Tibial nerve (tissue), 4 donors: Measurements from ENCODE around the gene CISD3. TPM values are rescaled to one million over a fixed set of nuclear protein-coding genes. Genes with fewer than 3 reads are reported as not detected.
"Not testable (repeated sequence)": the region's sequence is repeated elsewhere in the genome, so short reads cannot be mapped to it uniquely, and the experiment has no call there.

Experiments used
- DNase-seq, 2 donors: peaks; one replicate each; pipeline ENCODE4 v3.0.0-alpha.2; 2019; ENCODE audit warnings: low spot score in 2 of 2
- H3K27ac ChIP-seq, 4 donors: fragments of 200-600 bp; sonication (generic) in 3 of 4; one replicate each; pipeline ENCODE4 v1.5.1; 2017 to 2019; ENCODE audit warnings: mild to moderate bottlenecking in 1 of 4
- H3K27me3 ChIP-seq, 2 donors: fragments of 200-600 bp; sonication (generic) in 1 of 2; one replicate each; pipeline versions ENCODE4 v1.5.1 to v1.6.0; 2017 to 2019
- H3K36me3 ChIP-seq, 3 donors: fragments of 200-600 bp; sonication (generic); one replicate each; pipeline ENCODE4 v1.5.1; 2018 to 2019
- H3K4me1 ChIP-seq, 4 donors: fragments of 200-600 bp; sonication (generic) in 3 of 4; one replicate each; pipeline ENCODE4 v1.5.1; 2017 to 2019
- H3K4me3 ChIP-seq, 4 donors: fragments of 200-600 bp; sonication (generic) in 3 of 4; one replicate each; pipeline ENCODE4 v1.5.1; 2017 to 2019; ENCODE audit warnings: mild to moderate bottlenecking in 1 of 4, moderate library complexity in 1 of 4
- H3K9me3 ChIP-seq, 4 donors: fragments of 200-600 bp; sonication (generic) in 3 of 4; one replicate each; pipeline ENCODE4 v1.5.1; 2017 to 2019
- CTCF ChIP-seq, 5 experiments: fragments of 200-600 bp in 3 of 5; fragments of 450-650 bp in 2 of 5; sonication (generic) in 3 of 5; IDR thresholded peaks; one replicate each; pipeline ENCODE4 v1.5.1; 2016 to 2019; ENCODE audit warnings: antibody characterized with exemption in 5 of 5, mild to moderate bottlenecking in 3 of 5, moderate library complexity in 2 of 5
- EP300 ChIP-seq, 2 donors: sonication (generic); formaldehyde crosslinking; IDR thresholded peaks; one replicate each; pipeline ENCODE4 v1.6.1; 2017; ENCODE audit warnings: antibody characterized with exemption in 2 of 2, mild to moderate bottlenecking in 1 of 2
- POLR2A ChIP-seq, 2 donors: fragments of 450-650 bp; IDR thresholded peaks; one replicate each; pipeline ENCODE4 v1.6.1; 2017; ENCODE audit warnings: antibody characterized with exemption in 2 of 2, mild to moderate bottlenecking in 2 of 2, moderate library complexity in 2 of 2
- WGBS, 2 donors: methylation state at CpG; one replicate each; pipeline ENCODE4 v1.1.5; 2018; 5-methylcytosine and 5-hydroxymethylcytosine counted together
- total RNA-seq, 4 donors: library from RNA; depleted of rRNA; stranded (reverse); fragments of >200 nt; gene quantifications; one replicate each; pipeline ENCODE4 v1.1.0, GENCODE V29; 2016

CISD3 gene
- total RNA-seq, 4 donors from 2014 or later, result 10.2 to 19.2 (median 16.5) TPM

DNA sequence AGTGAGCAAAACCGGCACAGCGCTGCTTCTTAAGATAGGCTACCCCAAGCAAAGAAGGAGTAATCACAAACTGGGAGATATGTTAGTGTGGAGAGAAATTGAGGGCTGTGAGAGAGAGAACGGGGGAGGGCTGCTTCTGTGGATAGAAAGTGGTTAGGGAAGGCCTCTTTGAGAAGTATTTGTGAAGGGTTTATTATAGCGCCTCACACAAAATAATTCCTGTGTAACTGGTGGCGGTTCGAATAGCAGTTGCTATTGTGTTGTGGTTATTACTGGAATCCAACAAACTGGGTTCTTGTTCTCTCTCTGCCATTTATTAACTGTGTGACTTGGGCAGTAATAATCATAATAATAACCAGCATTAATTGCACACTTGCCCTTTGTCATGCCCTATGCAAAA lies 9.2 kb upstream of the CISD3 start:
- H3K4me3 ChIP-seq, result peak overlapping the region in 1 of 4 donors; percentile 3
- no peaks in the 10 kb centered on the region for H3K27me3 ChIP-seq
- WGBS, 2 donors, result 48 to 58% methylated on average over 6 of the region's 6 CpGs
- peaks cover 0 to 49% (median 37%) of the 10 kb centered on the region in 4 donors for H3K4me1 ChIP-seq
- H3K27ac ChIP-seq, result peak overlapping the region in 3 of 4 donors; percentile 51 to 75 (median 70)
- TF ChIP-seq POLR2A (IDR thresholded peaks at IDR 0.05), result no peak
- TF ChIP-seq EP300 (IDR thresholded peaks at IDR 0.05), result no peak
- no peak for TF ChIP-seq CTCF (IDR thresholded peaks at IDR 0.05)
- DNase-seq, result no peak
- H3K36me3 ChIP-seq, result peaks cover 3 to 96% (median 10%) of the 10 kb centered on the region in 3 donors
- no peaks in the 10 kb centered on the region for H3K9me3 ChIP-seq

GRCh38 chr17:38721802-38722201 lies 8.3 kb upstream of the CISD3 start:
- WGBS, 2 donors, result 40 to 71% methylated on average over 8 to 11 of the region's 16 CpGs
- TF ChIP-seq EP300 (IDR thresholded peaks at IDR 0.05) (no peak), CTCF (IDR thresholded peaks at IDR 0.05) (no peak), POLR2A (IDR thresholded peaks at IDR 0.05) (no peak)
- H3K27me3 ChIP-seq, result no peaks in the 10 kb centered on the region
- DNase-seq, result no peak
- no peaks in the 10 kb centered on the region for H3K9me3 ChIP-seq
- H3K4me3 ChIP-seq, result no peak overlapping the region
- peak overlapping the region in 3 of 4 donors; percentile 40 to 70 (median 64) for H3K27ac ChIP-seq
- H3K4me1 ChIP-seq, result peaks cover 0 to 49% (median 37%) of the 10 kb centered on the region in 4 donors
- H3K36me3 ChIP-seq, result peaks cover 2 to 92% (median 3%) of the 10 kb centered on the region in 3 donors

DNA sequence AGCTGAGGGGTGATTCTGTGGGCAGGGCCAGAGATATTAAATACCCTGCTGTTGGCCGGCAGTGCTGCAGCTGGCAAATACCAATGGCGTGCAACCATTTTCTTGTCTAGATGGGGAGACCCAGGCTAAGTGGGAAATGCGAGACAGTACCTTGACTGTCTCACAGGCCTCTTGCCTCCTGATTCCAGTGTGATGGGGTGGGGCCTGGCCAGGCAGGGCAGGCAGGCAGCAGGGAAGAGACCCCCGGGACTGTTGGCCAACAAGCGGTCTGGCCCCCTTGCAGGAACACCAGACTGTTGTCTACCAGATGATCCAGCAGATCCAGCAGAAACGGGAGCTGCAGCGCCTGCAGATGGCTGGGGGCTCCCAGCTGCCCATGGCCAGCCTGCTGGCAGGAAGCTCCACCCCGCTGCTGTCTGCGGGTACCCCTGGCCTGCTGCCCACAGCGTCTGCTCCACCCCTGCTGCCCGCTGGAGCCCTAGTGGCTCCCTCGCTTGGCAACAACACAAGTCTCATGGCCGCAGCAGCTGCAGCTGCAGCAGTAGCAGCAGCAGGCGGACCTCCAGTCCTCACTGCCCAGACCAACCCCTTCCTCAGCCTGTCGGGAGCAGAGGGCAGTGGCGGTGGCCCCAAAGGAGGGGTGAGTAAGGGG lies 5.7 kb upstream of the CISD3 start:
- no peaks in the 10 kb centered on the region for H3K9me3 ChIP-seq
- H3K4me1 ChIP-seq, result peaks cover 0 to 71% (median 40%) of the 10 kb centered on the region in 4 donors
- DNase-seq, result no peak
- 30 to 44% methylated on average over 10 to 16 of the region's 16 CpGs for WGBS, 2 donors
- H3K27me3 ChIP-seq, result no peaks in the 10 kb centered on the region
- peak overlapping the region in 3 of 4 donors; percentile 1 to 74 (median 56) for H3K27ac ChIP-seq
- H3K36me3 ChIP-seq, result peaks cover 0 to 65% (median 0%) of the 10 kb centered on the region in 3 donors
- H3K4me3 ChIP-seq, result no peak overlapping the region
- no peak for TF ChIP-seq POLR2A (IDR thresholded peaks at IDR 0.05)
- no peak for TF ChIP-seq CTCF (IDR thresholded peaks at IDR 0.05)
- TF ChIP-seq EP300 (IDR thresholded peaks at IDR 0.05), result peak in 1 of 2 donors; percentile 24

GRCh38 chr17:38725066-38725465 lies 5.1 kb upstream of the CISD3 start:
- no peak for TF ChIP-seq CTCF (IDR thresholded peaks at IDR 0.05)
- TF ChIP-seq POLR2A (IDR thresholded peaks at IDR 0.05), result no peak
- TF ChIP-seq EP300 (IDR thresholded peaks at IDR 0.05), result no peak
- H3K27ac ChIP-seq, result peak overlapping the region in 3 of 4 donors; percentile 1 to 74 (median 56)
- H3K4me1 ChIP-seq, result peaks cover 0 to 69% (median 39%) of the 10 kb centered on the region in 4 donors
- peaks cover 0 to 59% (median 0%) of the 10 kb centered on the region in 3 donors for H3K36me3 ChIP-seq
- H3K4me3 ChIP-seq, result no peak overlapping the region
- 49 to 55% methylated on average over 10 of the region's 10 CpGs for WGBS, 2 donors
- no peaks in the 10 kb centered on the region for H3K9me3 ChIP-seq
- no peaks in the 10 kb centered on the region for H3K27me3 ChIP-seq
- DNase-seq, result no peak

DNA sequence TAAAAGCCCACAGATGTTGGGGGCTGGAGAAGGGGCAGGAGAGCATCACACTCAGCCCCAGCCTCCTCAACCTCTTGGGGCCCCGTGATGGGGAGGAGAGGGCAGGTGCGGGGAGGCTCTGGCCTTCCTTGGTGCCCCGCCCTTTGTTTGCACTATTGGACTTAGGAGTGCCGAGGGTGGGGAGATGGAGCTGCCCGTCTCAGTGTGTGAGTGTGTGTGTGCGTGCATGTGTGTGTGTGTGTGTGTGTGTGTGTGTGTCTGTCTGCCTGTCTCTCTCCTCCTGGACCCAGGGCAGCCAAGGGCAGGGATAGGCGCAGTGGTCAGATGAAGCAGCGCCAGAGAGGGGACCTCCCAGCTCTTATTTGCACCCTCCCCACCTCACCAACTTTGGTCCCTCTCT lies 4.0 kb upstream of the CISD3 start:
- Histone ChIP-seq H3K36me3 (peaks cover 0 to 49% (median 0%) of the 10 kb centered on the region in 3 donors), H3K4me1 (peaks cover 0 to 65% (median 41%) of the 10 kb centered on the region in 4 donors)
- H3K9me3 ChIP-seq, H3K27me3 ChIP-seq, H3K27ac ChIP-seq, DNase-seq, H3K4me3 ChIP-seq: not testable (repeated sequence)
- WGBS, 2 donors, result 69 to 72% methylated on average over 4 to 7 of the region's 8 CpGs
